DOHH2 (cell line): ENCODE measurements around the gene GRIN2D.

Experiments used
- EZH2phosphoT487 ChIP-seq: fragments of 200-600 bp; sonication (generic); IDR thresholded peaks from 2 replicates; pipeline ENCODE4 v1.6.1; 2017; ENCODE audit warnings: borderline replicate concordance, mild to moderate bottlenecking, antibody characterized with exemption, low read length, moderate library complexity, mixed read lengths
- TF ChIP-seq, protein P1 (sequence below): fragments of 200-600 bp; sonication (generic); IDR thresholded peaks from one replicate; pipeline ENCODE4 v1.5.1; 2014; ENCODE audit warnings: antibody characterized with exemption, mild to moderate bottlenecking, low read depth, low read length; ENCODE audit not compliant: poor library complexity, severe bottlenecking

DNA sequence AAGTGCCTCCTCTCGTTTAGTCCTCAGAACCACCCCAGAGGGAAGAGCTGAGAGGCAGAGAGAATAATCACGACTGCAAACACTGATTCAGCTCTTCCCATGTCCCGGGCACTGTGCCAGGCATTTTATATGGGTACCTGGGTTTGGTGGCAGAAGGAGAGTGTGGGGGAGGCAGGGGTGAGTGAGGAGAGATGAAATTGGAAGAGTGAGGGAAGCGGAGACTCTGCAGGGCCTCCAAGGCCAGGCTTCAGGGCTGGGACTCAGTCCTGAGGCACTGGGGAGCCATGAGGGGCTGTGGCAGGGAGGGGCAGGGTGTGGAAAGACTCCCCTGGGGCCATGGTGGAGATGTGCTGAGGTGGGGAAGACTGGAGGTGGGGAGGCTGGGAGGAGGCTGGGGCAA, 20.6 kb upstream of the GRIN2D start:
- no peak for TF ChIP-seq EZH2phosphoT487
- TF ChIP-seq, protein P1, sequence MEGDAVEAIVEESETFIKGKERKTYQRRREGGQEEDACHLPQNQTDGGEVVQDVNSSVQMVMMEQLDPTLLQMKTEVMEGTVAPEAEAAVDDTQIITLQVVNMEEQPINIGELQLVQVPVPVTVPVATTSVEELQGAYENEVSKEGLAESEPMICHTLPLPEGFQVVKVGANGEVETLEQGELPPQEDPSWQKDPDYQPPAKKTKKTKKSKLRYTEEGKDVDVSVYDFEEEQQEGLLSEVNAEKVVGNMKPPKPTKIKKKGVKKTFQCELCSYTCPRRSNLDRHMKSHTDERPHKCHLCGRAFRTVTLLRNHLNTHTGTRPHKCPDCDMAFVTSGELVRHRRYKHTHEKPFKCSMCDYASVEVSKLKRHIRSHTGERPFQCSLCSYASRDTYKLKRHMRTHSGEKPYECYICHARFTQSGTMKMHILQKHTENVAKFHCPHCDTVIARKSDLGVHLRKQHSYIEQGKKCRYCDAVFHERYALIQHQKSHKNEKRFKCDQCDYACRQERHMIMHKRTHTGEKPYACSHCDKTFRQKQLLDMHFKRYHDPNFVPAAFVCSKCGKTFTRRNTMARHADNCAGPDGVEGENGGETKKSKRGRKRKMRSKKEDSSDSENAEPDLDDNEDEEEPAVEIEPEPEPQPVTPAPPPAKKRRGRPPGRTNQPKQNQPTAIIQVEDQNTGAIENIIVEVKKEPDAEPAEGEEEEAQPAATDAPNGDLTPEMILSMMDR = no peak
